ENCODE data around the gene SLC2A1.

The SLC2A1 gene

GRCh38 chr1:42979896-42980800, 21.5 kb upstream of the SLC2A1 start:
- DNase-seq: peak; percentile 32

GRCh38 chr1:42979036-42979430, 20.4 kb upstream of the SLC2A1 start:
- no peak for DNase-seq

- no peak for DNase-seq
These were observed 19.8 kb upstream of the SLC2A1 start for GRCh38 chr1:42978317-42979035.

DNA sequence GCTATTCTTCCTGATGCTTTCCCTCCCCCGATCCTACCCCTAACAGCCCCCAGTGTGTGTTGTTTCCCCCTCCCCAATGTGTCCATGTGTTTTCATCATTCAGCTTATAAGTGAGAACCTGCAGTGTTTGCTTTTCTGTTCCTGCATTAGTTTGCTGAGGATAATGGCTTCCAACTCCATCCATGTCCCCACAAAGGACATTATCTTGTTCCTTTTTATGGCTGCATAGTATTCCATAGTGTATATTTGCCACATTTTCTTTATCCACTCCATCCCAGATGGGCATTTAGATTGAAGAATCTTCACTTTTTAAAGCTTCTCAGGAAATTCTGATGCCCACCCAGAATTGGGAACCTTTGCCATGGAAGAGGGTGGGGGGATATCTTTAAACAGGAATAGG, 19.0 kb upstream of the SLC2A1 start:
- DNase-seq: no peak

GRCh38 chr1:42975561-42976225, 17.0 kb upstream of the SLC2A1 start:
- DNase-seq: no peak

- no peak for DNase-seq
These were observed 16.2 kb upstream of the SLC2A1 start for GRCh38 chr1:42974767-42975437.

DNA sequence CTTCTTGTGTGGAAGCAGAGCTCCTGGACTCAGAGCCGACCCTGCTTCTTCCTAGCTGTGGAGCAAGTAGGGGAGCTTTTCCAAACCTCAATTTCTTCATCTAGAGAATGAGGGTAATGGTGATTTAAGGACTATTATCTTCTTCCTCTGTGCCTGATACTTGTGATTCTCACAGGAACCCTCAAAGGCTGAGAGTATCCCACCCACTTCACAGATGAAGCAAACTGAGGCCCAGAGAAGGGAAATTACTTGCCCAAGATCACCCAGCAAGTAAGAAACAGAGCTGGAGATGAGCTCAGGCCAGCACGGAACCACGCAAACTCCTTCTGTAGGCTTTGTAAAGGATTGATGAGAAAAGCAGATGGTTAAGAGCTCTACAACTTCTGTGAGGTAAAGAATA, 15.1 kb upstream of the SLC2A1 start:
- no peak for DNase-seq

GRCh38 chr1:42973286-42973685, 14.6 kb upstream of the SLC2A1 start:
- no peak for DNase-seq

DNA sequence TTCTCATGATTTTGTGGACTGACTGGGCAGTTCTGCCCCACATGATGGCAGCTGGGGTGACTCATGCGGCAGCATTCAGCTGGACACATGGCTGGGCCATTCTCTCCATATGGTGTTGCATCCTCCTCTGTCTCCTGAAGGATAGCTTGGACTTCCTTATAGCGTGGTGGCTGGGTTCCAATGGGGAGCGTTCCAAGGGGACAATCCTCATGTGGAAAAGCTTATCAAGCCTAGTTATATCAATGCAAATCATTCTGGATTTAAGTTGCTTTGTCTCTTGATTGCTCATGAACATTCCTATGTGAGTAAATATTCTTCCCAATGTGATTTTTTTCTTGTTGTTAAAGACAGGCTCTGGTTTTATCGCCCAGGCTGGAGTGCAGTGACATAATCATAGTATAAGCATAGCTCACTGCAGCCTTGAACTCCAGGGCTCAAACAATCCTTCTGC, 13.2 kb upstream of the SLC2A1 start:
- no peak for DNase-seq

DNA sequence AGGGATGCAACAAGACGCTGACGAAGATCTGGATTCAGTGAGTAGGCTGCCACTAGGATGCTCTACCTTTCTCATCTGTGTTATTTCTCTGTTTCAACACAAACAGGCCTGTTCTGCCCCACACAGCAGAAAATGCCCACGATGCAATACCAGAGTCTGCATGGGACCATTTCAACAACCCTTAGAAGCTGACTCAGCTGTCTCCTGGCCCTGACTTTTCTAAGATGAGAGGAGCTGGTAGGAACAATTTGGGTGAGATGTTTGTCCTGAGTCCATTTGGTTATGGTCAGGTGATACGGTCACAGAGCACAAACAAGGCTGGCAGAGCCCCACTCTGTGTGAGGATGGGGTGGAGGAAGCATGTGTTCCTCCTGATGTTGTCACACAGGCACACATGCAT, 11.5 kb upstream of the SLC2A1 start:
- DNase-seq: no peak

- no peak for DNase-seq
These were observed 10.0 kb upstream of the SLC2A1 start for GRCh38 chr1:42968654-42969053.

GRCh38 chr1:42966688-42967612, 8.3 kb upstream of the SLC2A1 start:
- no peak for DNase-seq

DNA sequence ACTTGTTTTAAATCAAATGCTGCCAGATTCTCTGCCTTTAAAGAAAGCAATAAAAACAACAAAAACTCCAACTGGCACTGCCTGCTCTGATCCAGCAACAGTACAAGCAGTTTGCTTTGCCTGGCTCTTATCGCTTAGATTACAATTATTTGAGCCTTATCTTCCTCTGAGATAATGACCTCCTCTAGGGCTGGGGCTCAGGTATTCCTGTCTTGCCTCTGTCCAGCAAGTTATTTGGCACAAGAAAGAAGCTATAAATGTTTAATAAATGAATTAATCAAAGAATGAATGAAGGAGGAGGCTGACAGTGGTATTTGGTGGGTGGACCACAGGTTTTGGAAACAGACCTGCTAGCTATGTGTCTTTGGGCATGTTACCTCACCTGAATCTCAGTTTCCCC, 6.7 kb upstream of the SLC2A1 start:
- DNase-seq: no peak

DNA sequence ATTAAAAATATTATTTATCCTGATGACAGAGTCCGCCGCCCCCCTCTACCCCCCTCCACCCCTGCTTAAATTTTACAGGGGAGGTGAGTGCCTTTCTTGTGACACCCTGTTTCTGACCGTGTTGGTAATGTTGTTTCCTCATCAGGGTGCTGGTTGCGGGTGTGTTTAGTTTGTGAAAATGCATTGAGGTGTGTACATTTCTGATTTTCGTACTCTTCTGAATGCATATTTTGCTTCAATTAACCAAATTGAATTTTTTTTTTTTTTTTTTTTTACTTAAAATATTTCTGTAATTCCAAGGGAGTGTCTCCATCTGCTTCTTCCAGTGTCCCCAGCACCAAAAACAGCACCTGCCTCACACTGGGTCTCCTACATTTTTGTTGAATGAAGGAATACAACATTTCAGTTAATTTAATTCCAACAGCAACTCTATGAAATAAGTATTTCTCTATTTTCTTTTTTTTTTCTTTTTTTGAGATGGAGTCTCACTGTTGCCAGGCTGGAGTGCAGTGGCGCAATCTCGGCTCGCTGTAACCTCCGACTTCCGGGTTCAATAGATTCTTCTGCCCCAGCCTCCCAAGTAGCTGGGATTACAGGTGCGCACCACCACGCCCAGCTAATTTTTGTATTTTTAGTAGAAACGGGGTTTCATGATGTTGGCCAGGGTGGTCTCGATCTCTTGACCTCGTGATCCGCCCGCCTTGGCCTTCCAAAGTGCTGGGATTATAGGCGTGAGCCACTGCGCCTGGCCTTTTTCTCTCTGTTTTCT, 5.6 kb upstream of the SLC2A1 start:
- DNase-seq: no peak

DNA sequence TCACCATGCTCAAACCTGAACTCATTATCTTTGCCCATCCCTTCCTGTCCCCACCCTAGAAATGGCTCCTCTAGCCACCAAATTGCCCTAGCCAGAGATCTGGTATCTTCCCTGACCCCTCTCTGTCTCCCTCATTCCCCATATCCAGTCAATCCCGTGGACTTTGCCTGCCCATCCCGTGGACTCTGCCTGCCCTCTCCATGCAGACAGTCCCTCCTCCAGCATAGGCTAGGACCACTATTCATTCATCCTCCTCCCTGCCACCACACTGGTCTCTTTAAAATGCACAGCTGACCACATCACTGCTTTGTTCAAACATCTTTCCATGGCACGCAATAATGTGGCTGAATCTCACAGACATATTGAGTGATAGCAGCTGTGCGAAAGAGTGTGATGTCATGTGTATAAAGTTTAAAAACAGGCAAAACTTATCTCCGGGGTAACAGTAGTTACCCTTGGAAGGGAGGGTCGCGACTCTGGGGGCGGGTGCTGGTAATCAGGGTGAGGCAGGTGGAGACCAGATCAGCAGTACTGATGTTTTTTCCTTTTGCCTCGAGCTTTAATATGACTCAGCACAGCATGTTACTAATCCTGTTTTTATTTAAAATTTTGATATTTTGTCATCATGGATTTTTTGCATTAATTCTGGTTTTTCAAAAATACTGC, 4.8 kb upstream of the SLC2A1 start:
- DNase-seq: no peak

DNA sequence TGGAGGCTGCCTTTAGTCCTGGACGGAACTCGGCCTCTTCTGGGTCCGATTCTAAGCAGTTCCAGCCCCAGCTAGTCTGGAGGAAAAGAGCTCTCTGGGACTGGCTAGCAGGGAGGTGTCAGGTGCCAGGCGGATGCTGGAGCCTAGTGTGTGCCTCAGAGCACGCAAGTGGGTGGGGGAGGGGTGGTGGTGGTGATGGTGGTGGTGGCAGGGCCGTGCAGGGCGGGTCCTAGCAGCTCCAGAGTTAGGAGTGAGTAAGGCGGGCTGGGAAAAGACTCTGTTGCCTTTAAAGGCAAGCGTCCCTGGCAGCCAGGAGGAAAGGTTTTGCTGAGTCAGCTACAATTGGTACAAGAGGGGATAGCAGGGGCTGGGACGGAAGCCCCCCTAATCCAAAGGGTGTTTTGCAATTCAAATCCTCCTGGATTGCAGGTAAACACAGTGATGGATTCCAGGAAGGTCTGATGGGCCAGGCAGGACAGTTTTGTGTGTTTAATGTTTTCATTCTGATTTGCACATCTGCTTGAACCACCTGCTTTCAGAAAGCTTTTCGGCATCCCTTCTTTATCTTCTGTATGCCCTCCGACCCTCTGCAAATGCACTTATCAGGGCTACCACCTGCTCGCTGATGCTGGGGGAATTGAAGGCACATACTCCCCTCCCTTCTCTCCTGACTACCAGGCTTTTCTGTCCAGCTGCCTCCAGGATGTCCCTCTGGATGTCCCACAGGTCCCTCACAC, 4.1 kb upstream of the SLC2A1 start:
- DNase-seq: no peak

GRCh38 chr1:42961312-42962091, 2.8 kb upstream of the SLC2A1 start:
- DNase-seq: no peak

DNA sequence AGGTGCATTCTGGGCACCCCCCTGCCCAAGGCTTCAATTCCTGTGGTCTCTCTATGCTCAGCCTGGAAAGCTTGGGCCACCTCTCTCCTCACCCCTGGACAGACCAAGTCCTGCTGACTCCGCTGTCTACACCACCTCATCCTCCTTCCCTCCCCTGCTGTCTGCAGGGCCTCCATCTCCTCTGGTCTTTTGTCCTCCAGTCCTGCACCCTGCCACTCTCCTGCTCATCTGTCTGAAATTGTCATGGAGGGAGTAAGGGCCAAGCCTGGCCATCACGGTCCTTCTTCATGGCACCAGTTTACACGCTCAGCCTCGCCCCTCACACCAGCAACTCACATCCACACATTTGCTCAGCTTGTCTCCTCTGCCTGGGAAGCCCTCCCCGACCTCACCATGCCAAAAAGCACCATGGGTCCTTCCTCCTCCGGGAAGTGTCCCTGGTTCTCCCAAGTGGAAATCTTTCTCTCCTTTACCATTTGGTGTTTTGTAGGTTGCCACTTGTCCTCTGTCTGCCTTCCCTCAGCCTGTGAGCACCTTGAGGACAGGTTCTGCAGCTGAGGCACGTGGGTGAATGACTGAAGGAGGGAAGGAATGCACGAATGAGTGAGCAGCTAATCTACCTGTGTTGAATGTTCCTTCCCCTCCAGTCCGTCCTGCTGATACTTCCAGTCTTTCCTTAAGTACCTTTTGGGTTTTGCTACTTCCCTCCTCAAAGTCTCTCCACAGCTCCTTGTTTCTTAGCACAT, 2.1 kb upstream of the SLC2A1 start:
- DNase-seq: no peak

DNA sequence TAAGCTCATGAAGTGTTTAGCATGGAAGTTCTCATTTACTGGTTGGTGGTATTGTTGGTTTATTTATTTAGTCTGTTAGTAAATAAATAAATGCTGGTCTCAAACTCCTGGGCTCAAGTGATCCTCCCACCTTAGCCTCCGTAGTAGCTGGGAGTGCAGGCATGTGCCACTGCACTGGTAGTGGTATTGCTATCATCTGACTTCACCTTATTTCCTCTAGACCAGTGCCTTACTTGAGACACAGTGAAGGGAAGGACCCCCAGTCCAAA, 1.4 kb upstream of the SLC2A1 start:
- DNase-seq: no peak

Data from CD4-positive, alpha-beta T cell treated with Interferon gamma for 1 hour (primary cell).